LNCaP clone FGC (cell line): ENCODE data around the gene VPS13A.

Experiments
- DNase-seq: peaks from one replicate; pipeline ENCODE4 v3.0.0-alpha.2; 2011; ENCODE audit warnings: low read depth
- H3K4me3 ChIP-seq: 2 replicates; pipeline ENCODE4 v1.5.1; 2011; ENCODE audit warnings: mild to moderate bottlenecking, low read depth, low read length, control low read depth
- TF ChIP-seq, protein P1 (sequence below): IDR thresholded peaks from 2 replicates; pipeline ENCODE4 v1.5.1; 2012; ENCODE audit warnings: mild to moderate bottlenecking; ENCODE audit not compliant: control insufficient read depth, insufficient read depth; ENCODE audit errors: extremely low read depth

The VPS13A gene

DNA sequence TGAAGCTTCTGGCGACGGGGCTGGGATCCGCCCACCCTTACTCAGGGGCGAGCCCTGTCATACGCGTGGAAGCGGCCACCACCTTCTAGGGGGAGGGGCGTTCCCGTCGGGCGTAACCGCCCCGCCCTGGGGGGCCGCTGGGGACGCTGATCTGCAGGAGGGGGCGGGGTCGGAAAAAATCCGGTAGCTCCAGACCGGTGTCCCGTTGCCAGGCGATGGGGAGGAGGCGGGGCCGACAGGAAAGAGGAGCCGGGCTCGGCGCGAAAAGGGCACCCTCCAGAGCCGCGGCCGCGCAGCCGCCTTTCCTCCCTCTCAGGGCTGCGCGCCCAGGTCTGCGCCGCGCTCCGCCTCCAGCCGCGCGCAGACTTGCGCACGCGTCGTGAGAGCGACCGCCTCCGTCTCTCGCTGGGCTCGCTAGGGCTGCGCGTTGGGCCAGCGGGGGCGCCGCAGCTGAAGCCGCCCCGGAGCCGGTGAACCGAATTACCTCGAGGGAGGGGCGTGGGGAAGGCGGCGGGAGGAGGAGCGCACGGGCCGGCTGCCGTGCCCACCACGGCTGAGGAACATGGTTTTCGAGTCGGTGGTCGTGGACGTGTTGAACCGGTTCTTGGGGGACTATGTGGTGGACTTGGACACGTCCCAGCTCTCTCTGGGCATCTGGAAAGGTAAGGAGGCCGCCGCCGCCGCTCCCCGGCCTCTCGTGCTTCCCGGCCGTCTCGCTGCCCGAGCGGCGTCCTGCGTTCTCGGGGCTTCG lies at the start of gene VPS13A:
Gene VPS13A (plus strand): TSS at position 392 of the 751 bp plus-strand sequence. CDS start 171 bp downstream, at position 563.
- DNase-seq, result peak; percentile 82
- H3K4me3 ChIP-seq, result peak within 1 kb of the TSS; percentile 78
- TF ChIP-seq, protein P1, sequence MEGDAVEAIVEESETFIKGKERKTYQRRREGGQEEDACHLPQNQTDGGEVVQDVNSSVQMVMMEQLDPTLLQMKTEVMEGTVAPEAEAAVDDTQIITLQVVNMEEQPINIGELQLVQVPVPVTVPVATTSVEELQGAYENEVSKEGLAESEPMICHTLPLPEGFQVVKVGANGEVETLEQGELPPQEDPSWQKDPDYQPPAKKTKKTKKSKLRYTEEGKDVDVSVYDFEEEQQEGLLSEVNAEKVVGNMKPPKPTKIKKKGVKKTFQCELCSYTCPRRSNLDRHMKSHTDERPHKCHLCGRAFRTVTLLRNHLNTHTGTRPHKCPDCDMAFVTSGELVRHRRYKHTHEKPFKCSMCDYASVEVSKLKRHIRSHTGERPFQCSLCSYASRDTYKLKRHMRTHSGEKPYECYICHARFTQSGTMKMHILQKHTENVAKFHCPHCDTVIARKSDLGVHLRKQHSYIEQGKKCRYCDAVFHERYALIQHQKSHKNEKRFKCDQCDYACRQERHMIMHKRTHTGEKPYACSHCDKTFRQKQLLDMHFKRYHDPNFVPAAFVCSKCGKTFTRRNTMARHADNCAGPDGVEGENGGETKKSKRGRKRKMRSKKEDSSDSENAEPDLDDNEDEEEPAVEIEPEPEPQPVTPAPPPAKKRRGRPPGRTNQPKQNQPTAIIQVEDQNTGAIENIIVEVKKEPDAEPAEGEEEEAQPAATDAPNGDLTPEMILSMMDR, result peak; percentile 61

DNA sequence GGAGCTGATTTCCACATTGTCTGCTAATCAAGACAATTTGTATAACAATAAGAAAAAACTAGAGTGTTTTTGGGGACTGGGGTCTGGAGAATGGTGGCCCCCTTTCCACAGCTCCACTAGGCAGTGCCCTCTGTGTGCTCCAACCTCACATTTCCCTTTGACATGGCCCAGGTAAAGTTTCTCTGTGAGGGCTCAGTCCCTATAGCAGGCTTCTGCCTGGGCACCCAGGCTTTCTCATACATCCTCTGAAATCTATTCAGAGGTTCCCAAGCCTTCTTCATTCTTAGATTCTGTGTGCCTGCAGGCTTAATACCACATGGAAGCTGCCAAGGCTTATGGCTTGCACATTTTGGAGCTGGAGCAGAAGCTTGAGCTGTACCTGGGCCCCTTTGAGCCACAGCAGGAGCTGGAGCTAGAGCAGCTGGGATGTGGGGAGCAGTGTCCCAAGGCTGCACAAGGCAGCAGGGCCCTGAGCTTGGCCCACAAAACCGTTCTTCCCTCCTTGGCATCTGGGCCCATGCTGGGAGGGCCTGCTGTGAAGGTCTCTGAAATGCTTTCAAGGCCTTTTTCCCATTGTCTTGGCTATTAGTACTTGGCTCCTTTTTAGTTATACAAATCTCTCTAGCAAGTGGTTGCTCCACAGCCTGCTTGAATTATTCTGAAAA lies 49.1 kb upstream of the VPS13A start:
- TF ChIP-seq, protein P1, result no peak
- H3K4me3 ChIP-seq, result no peak overlapping the region

GRCh38 chr9:77131399-77131798 lies 45.9 kb upstream of the VPS13A start:
- no peak for DNase-seq
- TF ChIP-seq, protein P1, result no peak
- H3K4me3 ChIP-seq, result no peak overlapping the region

More for the DNA sequence above, 49.1 kb upstream of the VPS13A start:
- no peak for DNase-seq

GRCh38 chr9:77133011-77133410 lies 44.3 kb upstream of the VPS13A start:
- H3K4me3 ChIP-seq, result no peak overlapping the region
- no peak for DNase-seq
- TF ChIP-seq, protein P1, result no peak

DNA sequence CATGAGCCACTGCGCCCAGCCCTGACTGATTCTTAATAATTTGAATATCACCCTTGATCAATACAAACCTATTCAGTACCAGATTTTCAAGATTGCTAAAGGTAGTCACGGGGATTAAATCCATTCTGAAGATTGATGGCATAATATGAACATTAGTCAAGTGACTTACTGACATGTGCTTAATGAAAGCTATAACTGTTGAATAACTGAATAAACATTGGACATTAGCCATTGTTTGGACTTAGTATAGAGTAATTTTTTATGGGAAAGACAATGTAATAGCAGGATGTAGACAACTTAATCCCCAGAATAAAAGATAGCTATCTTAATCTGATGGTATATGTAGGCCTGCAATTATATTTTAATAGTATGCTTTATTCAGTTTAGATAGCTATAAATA lies 35.0 kb upstream of the VPS13A start:
- H3K4me3 ChIP-seq, result no peak overlapping the region
- peak; percentile 93 for DNase-seq
- TF ChIP-seq, protein P1, result no peak

DNA sequence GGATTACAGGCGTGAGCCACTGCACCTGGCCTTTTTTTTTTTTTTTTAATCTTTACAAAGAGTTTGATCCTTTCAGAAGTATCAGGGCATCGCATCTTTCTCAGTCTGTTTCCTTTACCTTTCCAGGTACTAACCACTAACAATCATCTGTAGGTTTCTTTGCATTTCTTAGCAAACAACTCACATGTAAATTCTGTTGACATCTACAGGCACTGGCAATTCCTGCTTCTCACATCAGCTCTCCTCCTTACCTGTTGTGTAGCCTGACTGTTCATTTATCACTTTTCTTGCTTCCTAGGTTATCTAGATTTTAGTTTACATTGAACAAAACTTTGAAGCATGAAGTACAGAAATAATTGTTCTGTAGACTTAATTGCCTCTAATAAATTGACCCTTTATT lies 27.5 kb upstream of the VPS13A start:
- no peak for DNase-seq
- TF ChIP-seq, protein P1, result no peak
- no peak overlapping the region for H3K4me3 ChIP-seq
